HG02840 (cell line): ENCODE results near the gene ZNF793.

ENCODE experiments used
- ATAC-seq: cut with Tn5 transposase; IDR thresholded peaks from one replicate; pipeline ENCODE4 v1.9.1; 2021; ENCODE audit warnings: mild to moderate bottlenecking, moderate library complexity, moderate number of reproducible peaks; ENCODE audit not compliant: unreplicated experiment, low FRiP score

The ZNF793 gene

DNA sequence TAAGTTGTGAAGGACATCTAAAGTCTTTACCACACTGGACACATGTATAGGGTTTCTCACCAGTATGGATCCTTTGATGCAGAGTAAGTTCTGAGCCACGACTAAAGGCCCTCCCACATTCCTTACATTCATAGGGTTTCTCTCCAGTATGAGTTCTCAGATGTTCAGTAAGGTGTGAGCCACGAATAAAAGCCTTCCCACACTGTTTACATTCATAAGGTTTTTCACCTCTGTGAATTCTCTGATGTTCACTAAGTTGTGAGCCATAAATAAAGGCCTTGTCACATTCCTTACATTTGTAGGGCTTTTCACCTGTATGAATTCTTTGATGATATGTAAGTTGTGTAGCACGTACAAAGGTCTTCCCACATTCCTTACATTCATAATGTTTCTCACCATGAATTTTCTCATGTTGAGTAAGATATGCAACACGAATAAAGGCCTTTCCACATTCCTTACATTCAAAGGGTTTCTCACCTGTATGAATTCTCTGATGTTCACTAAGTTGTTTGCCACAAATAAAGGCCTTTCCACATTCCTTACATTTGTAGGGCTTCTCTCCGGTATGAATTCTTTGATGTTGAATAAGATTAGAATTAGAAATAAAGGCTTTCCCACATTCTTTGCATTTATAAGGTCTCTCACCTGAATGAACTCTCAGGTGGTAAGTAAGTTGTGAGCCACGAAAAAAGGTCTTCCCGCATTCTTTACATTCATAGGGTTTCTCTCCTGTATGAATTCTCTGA lies 58.1 kb downstream of the ZNF793 start:
- no peak for ATAC-seq

DNA sequence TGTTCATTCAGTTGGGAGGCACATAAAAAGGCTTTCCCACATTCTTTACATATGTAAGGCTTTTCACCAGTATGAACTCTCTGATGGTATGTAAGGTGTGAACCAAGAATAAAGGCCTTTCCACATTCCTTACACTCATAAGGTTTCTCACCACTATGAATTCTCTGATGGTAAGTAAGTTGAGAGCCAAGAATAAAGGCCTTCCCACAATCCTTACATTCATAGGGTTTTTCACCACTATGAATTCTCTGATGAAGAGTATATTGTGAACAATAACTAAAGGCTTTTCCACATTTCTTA lies 58.6 kb downstream of the ZNF793 start:
- ATAC-seq = no peak

DNA sequence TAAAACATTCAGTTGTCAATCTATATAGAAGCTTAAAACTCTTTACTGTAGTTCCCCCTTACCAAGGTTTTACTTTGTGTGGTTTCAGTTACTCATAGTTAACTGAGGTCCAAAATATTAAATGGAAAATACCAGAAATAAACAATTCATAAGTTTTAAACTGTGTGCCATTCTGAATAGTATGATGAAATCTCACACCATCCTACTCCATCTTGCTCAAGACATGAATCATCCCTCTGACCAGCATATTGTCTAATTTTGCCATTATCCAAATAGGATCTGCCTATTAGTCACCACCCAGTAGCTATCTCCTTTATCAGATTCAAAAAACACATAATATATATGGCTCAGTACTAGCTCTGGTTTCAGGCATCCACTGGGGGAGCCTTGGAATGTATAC lies 65.5 kb downstream of the ZNF793 start:
- no peak for ATAC-seq

DNA sequence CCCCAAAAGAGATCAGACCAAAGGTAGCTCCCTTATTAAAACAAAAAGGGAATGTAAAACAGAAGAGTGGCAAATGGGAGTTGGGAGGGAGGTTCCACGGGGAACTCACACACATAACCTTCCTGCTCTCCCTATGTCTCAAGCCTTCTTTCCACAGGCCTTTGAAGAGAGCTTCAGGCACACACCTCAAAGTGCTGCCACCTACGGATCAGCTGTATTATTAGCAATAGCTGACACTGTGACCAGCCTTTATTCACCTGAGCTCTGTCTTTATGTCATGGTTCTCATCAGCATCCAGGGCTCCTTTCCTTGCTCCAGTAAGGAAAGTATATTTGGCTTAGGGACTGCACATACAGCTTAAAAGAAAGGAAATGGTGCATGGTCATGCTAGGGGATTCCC lies 76.6 kb downstream of the ZNF793 start:
- no peak for ATAC-seq
